WI38 (cell line): ENCODE measurements around the gene PRPF6.

ENCODE experiments used
- H3K4me3 ChIP-seq: 2 replicates; pipeline ENCODE4 v1.5.1; 2011; ENCODE audit warnings: low read depth, mild to moderate bottlenecking, control low read depth, low read length
- CTCF ChIP-seq: IDR thresholded peaks from 2 replicates; pipeline ENCODE4 v1.5.1; 2012; ENCODE audit warnings: low read depth, mild to moderate bottlenecking, control low read depth, low read length

PRPF6 gene

GRCh38 chr20:63943808-63944077, 37.2 kb upstream of the PRPF6 start:
- H3K4me3 ChIP-seq = no peak overlapping the region
- TF ChIP-seq CTCF = no peak

DNA sequence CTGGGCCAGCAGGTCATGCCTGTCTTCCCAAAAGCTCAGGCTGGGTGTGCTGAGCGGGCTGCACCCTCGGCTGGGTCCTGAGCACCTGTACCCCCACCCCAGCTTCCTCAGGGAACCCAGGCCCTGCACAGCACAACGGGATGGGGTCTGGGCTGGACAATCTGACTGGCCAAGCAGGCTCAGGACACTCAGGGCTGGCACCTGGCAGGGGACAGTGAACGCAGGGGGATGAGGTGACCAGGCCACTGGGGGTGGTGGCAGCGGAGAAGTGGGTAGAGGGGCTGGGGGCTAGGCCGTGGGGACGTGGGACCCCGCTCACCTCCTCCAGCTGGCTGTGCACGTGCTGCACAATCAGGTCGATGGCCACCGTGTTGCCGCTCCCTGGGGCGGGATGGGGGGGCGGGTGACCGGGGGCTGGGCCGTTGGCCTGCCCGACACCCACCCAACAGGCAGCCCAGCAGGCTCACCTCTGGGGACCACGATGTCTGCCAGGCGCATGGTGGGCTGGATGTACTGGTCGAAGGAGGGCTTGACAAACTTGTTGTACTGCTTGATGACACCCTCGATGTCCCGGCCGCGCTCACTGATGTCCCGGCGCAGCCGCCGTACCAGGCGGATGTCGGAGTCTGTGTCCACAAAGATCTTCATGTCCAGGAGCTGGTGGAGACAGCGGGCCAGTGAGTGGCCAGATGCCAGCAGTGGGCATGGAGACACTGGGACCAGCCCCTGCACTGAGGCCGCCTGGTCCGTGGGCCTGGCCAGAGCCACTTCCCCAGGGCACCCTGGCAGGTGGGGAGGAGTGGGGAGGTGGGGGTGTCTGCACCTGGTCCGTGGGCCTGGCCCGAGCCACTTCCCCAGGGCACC, 36.6 kb upstream of the PRPF6 start:
- TF ChIP-seq CTCF = no peak
- no peak overlapping the region for H3K4me3 ChIP-seq

DNA sequence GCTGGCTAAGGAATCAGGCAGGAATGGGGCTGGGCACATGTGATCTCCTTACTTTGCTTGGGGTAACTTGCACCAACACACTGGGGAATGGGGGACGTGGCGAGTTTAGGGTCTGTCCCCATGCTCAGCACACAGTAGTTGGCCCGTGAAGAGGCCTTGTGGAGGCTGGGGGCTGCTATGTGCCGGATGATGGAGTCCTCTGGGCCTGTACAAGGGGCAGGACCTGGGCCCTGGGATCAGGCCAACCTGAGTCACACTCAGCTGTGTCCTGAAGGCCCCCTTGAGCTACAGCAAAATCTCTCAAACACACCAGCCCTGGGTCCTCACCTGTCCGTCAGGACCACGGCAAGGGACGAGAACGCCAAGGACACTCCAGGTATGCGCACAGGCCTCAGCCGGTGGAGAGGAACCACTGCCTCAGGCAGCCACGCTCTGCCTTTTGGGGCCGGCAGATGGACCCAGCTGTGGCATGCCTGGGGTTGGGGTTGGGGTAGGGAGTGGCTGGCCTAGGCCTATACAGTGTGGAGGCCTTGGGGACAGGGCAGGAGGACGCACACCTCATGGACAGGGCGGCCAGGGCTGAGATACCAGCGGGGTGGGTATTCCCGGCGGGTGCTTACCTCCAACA, 35.8 kb upstream of the PRPF6 start:
- TF ChIP-seq CTCF = no peak
- no peak overlapping the region for H3K4me3 ChIP-seq

GRCh38 chr20:63945921-63946920, 34.7 kb upstream of the PRPF6 start:
- no peak overlapping the region for H3K4me3 ChIP-seq
- no peak for TF ChIP-seq CTCF

DNA sequence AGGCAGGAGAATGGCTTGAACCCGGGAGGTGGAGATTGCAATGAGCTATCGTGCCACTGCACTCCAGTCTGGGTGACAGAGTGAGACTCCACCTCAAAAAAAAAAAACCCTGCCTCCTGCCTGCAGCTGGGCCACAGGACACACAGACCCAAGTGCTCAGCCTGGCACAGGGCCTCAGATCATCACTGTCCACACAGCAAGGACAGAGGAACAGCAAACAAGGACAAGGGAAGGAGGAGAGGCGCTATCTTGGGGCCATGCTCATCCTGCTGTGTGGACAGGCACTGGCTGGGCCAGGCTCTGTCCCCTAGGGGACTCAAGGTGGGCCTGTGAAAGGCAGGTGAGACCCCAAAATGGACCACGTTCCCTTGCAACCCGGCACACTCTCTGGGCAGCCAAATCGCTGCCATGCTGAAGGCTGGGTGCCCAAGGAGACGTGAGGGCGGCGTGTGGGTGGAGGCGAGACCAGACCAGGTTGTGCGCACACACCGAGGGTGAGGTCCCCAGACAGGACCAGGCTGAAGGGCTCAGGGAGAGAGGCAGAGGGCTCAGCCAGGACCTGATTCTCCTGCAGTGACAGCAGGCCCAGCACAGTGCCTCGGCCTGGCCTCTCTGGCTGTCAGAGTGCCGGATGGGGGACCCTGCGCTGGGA, 33.8 kb upstream of the PRPF6 start:
- H3K4me3 ChIP-seq = no peak overlapping the region
- no peak for TF ChIP-seq CTCF

- H3K4me3 ChIP-seq = no peak overlapping the region
- no peak for TF ChIP-seq CTCF
Measured at GRCh38 chr20:63947638-63948456, 33.1 kb upstream of the PRPF6 start.
